ENCODE data around the gene RASGRF1.

The RASGRF1 gene

GRCh38 chr15:79090487-79091203 lies at the start of gene RASGRF1:
Gene RASGRF1, minus strand, starts transcription at chr15:79090780. Its CDS starts 282 bp downstream, at chr15:79090498.
- peak; percentile 28 for DNase-seq (ENCODE audit: low spot score)
- no peak for TF ChIP-seq CTCF (IDR thresholded peaks at IDR 0.05; ENCODE audit: extremely low read depth, missing control alignments)

- TF ChIP-seq CTCF (IDR thresholded peaks at IDR 0.05; ENCODE audit: extremely low read depth, missing control alignments), result no peak
- DNase-seq (ENCODE audit: low spot score), result no peak
Measured at GRCh38 chr15:79136434-79137046, 46.0 kb upstream of the RASGRF1 start.

- no peak for DNase-seq (ENCODE audit: low spot score)
- no peak for TF ChIP-seq CTCF (IDR thresholded peaks at IDR 0.05; ENCODE audit: extremely low read depth, missing control alignments)
Measured at GRCh38 chr15:79133309-79133708, 42.7 kb upstream of the RASGRF1 start.

GRCh38 chr15:79132770-79133169 lies 42.2 kb upstream of the RASGRF1 start:
- DNase-seq (ENCODE audit: low spot score), result no peak
- no peak for TF ChIP-seq CTCF (IDR thresholded peaks at IDR 0.05; ENCODE audit: extremely low read depth, missing control alignments)

- no peak for TF ChIP-seq CTCF (IDR thresholded peaks at IDR 0.05; ENCODE audit: extremely low read depth, missing control alignments)
Measured at GRCh38 chr15:79132361-79132760, 41.8 kb upstream of the RASGRF1 start.

GRCh38 chr15:79130535-79131130 lies 40.1 kb upstream of the RASGRF1 start:
- TF ChIP-seq CTCF (IDR thresholded peaks at IDR 0.05; ENCODE audit: extremely low read depth, missing control alignments), result no peak
- no peak for DNase-seq (ENCODE audit: low spot score)

More at GRCh38 chr15:79132361-79132760, 41.8 kb upstream of the RASGRF1 start:
- no peak for DNase-seq (ENCODE audit: low spot score)

GRCh38 chr15:79129235-79129634 lies 38.7 kb upstream of the RASGRF1 start:
- no peak for DNase-seq (ENCODE audit: low spot score)
- TF ChIP-seq CTCF (IDR thresholded peaks at IDR 0.05; ENCODE audit: extremely low read depth, missing control alignments), result no peak
